Glomerular endothelial cell (primary cell): ENCODE data around the gene ABCA3. TPM values are rescaled to one million over a fixed set of nuclear protein-coding genes. Genes with fewer than 3 reads are reported as not detected.

Source experiments
- DNase-seq: peaks from one replicate; pipeline ENCODE4 v3.0.0-alpha.2; 2011; ENCODE audit warnings: low read depth, low spot score; ENCODE audit errors: extremely low read depth
- total RNA-seq: library from RNA; depleted of rRNA; stranded (reverse); fragments of >200 nt; gene quantifications from 2 replicates; pipeline ENCODE4 v1.2.3, GENCODE V29; 2015

ABCA3 gene
- total RNA-seq, 1 donor from 2014 or later = 79.5 TPM

- no peak for DNase-seq
Measured at GRCh38 chr16:2319606-2320005, 20.9 kb downstream of the ABCA3 start.

GRCh38 chr16:2317231-2318020, 23.1 kb downstream of the ABCA3 start:
- DNase-seq = no peak

- no peak for DNase-seq
Measured at GRCh38 chr16:2308089-2308962, 32.2 kb downstream of the ABCA3 start.

GRCh38 chr16:2299915-2300192, 40.7 kb downstream of the ABCA3 start:
- DNase-seq = no peak

- no peak for DNase-seq
Measured at GRCh38 chr16:2299121-2299914, 41.2 kb downstream of the ABCA3 start.

- DNase-seq = no peak
Measured at GRCh38 chr16:2298621-2299020, 41.9 kb downstream of the ABCA3 start.

GRCh38 chr16:2297506-2297860, 43.0 kb downstream of the ABCA3 start:
- DNase-seq = no peak

- DNase-seq = no peak
Measured at GRCh38 chr16:2296661-2297505, 43.6 kb downstream of the ABCA3 start.

- DNase-seq = no peak
Measured at GRCh38 chr16:2295056-2295798, 45.3 kb downstream of the ABCA3 start.

GRCh38 chr16:2292221-2292620, 48.3 kb downstream of the ABCA3 start:
- DNase-seq = no peak

- DNase-seq = no peak
Measured at GRCh38 chr16:2289282-2289681, 51.2 kb downstream of the ABCA3 start.

- no peak for DNase-seq
Measured at GRCh38 chr16:2288726-2289125, 51.8 kb downstream of the ABCA3 start.

- DNase-seq = no peak
Measured at GRCh38 chr16:2287916-2288547, 52.5 kb downstream of the ABCA3 start.

- DNase-seq = no peak
Measured at GRCh38 chr16:2286550-2286949, 54.0 kb downstream of the ABCA3 start.

GRCh38 chr16:2285731-2286191, 54.8 kb downstream of the ABCA3 start:
- DNase-seq = no peak

GRCh38 chr16:2284797-2285576, 55.5 kb downstream of the ABCA3 start:
- no peak for DNase-seq

- no peak for DNase-seq
Measured at GRCh38 chr16:2284001-2284770, 56.3 kb downstream of the ABCA3 start.
